ENCODE results near the gene C3orf22.

DNA sequence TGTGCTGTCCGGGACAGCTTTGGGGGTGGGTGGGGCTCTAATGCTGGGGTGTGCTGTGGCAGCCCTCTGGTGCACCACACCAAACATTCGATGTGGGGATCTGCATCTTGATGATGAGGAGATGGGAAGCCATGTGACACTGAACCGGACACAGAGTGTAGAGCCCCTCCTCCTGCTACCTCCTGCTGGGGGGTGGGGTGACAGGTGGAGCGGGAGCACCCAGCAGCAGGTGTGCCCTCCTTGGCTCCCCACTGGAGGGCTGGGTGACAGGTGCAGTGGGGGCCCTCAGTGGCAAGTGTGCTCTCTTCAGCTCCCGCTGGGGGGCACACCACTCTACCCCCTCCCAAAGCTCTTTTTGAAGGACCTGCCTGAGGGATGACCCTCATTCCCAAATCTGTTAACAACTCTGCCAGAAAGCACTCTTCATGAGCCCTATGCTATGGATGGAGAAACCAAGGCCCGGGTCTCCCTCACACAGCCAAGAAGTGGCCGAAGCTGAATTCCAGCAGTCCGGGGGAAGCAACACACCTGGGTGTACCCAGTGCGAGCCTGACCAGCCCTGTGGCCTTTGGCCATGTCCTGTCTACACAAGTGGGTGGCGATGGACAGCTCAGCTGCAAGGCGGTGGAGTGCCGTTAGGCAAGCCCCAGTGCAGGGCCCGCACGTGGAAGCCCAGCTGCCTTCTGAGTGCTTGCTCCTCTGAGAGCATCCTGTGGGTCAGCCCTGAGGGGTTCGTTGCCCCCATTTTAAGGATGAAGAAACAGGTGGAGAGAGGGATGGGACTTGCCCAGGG lies 40.5 kb downstream of the C3orf22 start:
- TF ChIP-seq EP300 (IDR thresholded peaks at IDR 0.05; ENCODE audit: borderline replicate concordance) (no peak), YY1 (IDR thresholded peaks at IDR 0.05; ENCODE audit: low read depth) (no peak), NFIC (IDR thresholded peaks at IDR 0.05) (no peak), CEBPB (IDR thresholded peaks at IDR 0.05) (no peak), RAD21 (IDR thresholded peaks at IDR 0.05; ENCODE audit: low read depth) (no peak), FOXM1 (IDR thresholded peaks at IDR 0.05; ENCODE audit: borderline replicate concordance, low read depth) (no peak), EGR1 (IDR thresholded peaks at IDR 0.05) (no peak), TAF1 (IDR thresholded peaks at IDR 0.05; ENCODE audit: low read depth) (no peak), ZBTB7A (IDR thresholded peaks at IDR 0.05; ENCODE audit: low read depth) (no peak), CREB1 (IDR thresholded peaks at IDR 0.05; ENCODE audit: low read depth) (no peak), TCF12 (IDR thresholded peaks at IDR 0.05; ENCODE audit: low read depth) (no peak)
- TF ChIP-seq, protein P1, sequence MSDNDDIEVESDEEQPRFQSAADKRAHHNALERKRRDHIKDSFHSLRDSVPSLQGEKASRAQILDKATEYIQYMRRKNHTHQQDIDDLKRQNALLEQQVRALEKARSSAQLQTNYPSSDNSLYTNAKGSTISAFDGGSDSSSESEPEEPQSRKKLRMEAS (IDR thresholded peaks at IDR 0.05): no peak
- TF ChIP-seq, protein P2, sequence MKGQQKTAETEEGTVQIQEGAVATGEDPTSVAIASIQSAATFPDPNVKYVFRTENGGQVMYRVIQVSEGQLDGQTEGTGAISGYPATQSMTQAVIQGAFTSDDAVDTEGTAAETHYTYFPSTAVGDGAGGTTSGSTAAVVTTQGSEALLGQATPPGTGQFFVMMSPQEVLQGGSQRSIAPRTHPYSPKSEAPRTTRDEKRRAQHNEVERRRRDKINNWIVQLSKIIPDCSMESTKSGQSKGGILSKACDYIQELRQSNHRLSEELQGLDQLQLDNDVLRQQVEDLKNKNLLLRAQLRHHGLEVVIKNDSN (IDR thresholded peaks at IDR 0.05): no peak
- TF ChIP-seq, protein P3, sequence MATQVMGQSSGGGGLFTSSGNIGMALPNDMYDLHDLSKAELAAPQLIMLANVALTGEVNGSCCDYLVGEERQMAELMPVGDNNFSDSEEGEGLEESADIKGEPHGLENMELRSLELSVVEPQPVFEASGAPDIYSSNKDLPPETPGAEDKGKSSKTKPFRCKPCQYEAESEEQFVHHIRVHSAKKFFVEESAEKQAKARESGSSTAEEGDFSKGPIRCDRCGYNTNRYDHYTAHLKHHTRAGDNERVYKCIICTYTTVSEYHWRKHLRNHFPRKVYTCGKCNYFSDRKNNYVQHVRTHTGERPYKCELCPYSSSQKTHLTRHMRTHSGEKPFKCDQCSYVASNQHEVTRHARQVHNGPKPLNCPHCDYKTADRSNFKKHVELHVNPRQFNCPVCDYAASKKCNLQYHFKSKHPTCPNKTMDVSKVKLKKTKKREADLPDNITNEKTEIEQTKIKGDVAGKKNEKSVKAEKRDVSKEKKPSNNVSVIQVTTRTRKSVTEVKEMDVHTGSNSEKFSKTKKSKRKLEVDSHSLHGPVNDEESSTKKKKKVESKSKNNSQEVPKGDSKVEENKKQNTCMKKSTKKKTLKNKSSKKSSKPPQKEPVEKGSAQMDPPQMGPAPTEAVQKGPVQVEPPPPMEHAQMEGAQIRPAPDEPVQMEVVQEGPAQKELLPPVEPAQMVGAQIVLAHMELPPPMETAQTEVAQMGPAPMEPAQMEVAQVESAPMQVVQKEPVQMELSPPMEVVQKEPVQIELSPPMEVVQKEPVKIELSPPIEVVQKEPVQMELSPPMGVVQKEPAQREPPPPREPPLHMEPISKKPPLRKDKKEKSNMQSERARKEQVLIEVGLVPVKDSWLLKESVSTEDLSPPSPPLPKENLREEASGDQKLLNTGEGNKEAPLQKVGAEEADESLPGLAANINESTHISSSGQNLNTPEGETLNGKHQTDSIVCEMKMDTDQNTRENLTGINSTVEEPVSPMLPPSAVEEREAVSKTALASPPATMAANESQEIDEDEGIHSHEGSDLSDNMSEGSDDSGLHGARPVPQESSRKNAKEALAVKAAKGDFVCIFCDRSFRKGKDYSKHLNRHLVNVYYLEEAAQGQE (IDR thresholded peaks at IDR 0.05; ENCODE audit: low read depth): no peak

Measured in Ishikawa (cell line).